Fibroblast of the aortic adventitia (primary cell): Measurements from ENCODE around the gene JADE3. TPM values are rescaled to one million over a fixed set of nuclear protein-coding genes. Genes with fewer than 3 reads are reported as not detected.

ENCODE experiments used
- DNase-seq: peaks from one replicate; pipeline ENCODE4 v3.0.0-alpha.2; 2010; ENCODE audit warnings: low read depth
- H3K4me3 ChIP-seq: 2 replicates; pipeline ENCODE4 v1.5.1; 2011; ENCODE audit warnings: low read depth, mild to moderate bottlenecking, control low read depth, low read length, moderate library complexity
- CTCF ChIP-seq: IDR thresholded peaks from 2 replicates; pipeline ENCODE4 v1.5.1; 2011; ENCODE audit warnings: mild to moderate bottlenecking, low read length, control low read depth, inconsistent platforms; ENCODE audit not compliant: insufficient read depth
- small RNA-seq: library from RNA; depleted of rRNA; stranded (forward); fragments of <200 nt; gene quantifications from one replicate; pipeline ENCODE3, GENCODE V24; 2012
- total RNA-seq: library from RNA; depleted of rRNA; stranded (reverse); fragments of >200 nt; gene quantifications from 2 replicates; pipeline ENCODE4 v1.2.3, GENCODE V29; 2012; ENCODE audit warnings: low replicate concordance

The JADE3 gene
- total RNA-seq, 1 donor, result 3.9 TPM

- no peak overlapping the region for H3K4me3 ChIP-seq
- no peak for DNase-seq
- TF ChIP-seq CTCF, result no peak
Measured at GRCh38 chrX:47097018-47097417, 184.8 kb downstream of the JADE3 start.

GRCh38 chrX:47098338-47099094, 186.3 kb downstream of the JADE3 start:
- H3K4me3 ChIP-seq, result no peak overlapping the region
- no peak for DNase-seq
- no peak for TF ChIP-seq CTCF

GRCh38 chrX:47101206-47101605, 189.0 kb downstream of the JADE3 start:
- DNase-seq, result no peak
- no peak overlapping the region for H3K4me3 ChIP-seq
- no peak for TF ChIP-seq CTCF

Small RNA genes within 50 kb of the gene (small RNA-seq; reads per million reads assigned to genes)
- gene RNU6-1189P, result not detected

Other genes starting within 250 kb of the JADE3 start
- gene SLC9A7, start 153.3 kb upstream of the JADE3 start, total RNA-seq, result 8.0 and 63.2 TPM in 2 replicates
- 7.4 and 23.3 TPM in 2 replicates for gene RP2, start 75.4 kb upstream of the JADE3 start, total RNA-seq
- gene RGN, start 166.0 kb downstream of the JADE3 start, total RNA-seq, result 2.4 and 7.0 TPM in 2 replicates
- gene NDUFB11, start 232.3 kb downstream of the JADE3 start, total RNA-seq, result 45.5 and 94.4 TPM in 2 replicates
- 22.7 and 37.9 TPM in 2 replicates for gene RBM10, start 232.8 kb downstream of the JADE3 start, total RNA-seq